Left forelimb (tissue), 1 donor: Measurements from ENCODE around the gene TANGO2.

Experiments
- DNase-seq: peaks from one replicate; pipeline ENCODE4 v3.0.0-alpha.2; 2018; ENCODE audit warnings: low spot score

TANGO2 gene

DNA sequence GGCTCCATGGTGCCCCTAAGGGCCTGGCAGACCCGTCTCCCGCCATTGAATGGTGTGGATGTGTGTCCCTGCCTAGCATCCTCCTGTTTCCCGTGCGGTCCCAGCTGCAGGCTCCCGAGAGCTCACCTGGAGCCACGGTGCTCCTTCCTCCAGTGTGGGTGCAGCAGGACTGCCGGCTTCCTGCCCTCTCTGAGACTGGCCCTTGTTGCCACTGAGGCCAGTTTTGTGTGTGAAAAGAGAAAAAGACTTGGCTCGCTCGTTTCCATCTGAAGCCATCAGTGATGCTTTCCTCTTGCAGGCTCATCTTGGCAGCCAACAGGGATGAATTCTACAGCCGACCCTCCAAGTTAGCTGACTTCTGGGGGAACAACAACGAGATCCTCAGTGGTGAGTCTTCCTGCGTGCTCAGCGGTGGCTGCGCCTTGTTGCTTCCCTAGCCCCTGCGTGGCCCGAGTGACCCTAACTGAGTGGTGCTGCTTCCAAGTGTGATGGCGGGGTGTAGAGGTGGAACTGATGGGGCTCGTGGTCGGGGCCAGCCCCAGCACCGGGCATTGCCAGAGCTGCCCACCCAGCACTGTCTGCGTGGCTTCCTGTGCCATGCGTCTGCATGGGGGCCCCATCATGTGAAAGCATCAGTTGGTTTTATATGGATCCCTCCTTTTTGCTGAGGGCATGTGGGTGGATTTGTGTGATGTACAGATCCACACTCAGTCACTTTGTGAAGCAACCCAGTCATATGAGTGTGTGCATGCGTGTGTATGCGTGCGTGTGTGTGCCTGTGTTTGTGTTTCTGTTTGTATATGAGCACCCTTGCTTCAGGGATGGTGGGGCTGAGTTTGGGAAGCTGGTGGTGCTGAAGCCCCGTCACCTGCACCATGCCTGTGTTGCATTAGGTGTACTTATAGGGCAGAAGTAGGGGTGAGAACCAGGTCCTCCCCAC lies 22.4 kb downstream of the TANGO2 start:
- DNase-seq, result no peak

DNA sequence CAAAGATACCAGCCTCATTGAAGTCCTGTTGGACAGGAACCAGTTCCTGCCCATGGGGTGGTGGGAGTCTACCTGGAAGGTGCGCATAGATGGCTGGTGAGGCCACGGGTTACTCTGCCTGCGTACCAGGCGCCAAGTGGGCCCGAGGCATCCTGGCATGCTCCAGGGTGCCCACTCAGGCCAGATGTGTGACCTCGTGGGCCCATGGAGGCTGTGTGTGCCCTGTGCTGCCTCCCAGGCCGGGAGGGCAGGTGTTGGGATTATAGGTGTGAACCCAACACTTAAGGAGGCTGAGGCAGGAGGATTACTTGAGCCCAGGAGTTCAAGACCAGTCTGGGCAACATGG lies 23.1 kb downstream of the TANGO2 start:
- DNase-seq, result no peak

GRCh38 chr22:20044495-20045151 lies 23.7 kb downstream of the TANGO2 start:
- no peak for DNase-seq

GRCh38 chr22:20046730-20047129 lies 25.8 kb downstream of the TANGO2 start:
- no peak for DNase-seq

DNA sequence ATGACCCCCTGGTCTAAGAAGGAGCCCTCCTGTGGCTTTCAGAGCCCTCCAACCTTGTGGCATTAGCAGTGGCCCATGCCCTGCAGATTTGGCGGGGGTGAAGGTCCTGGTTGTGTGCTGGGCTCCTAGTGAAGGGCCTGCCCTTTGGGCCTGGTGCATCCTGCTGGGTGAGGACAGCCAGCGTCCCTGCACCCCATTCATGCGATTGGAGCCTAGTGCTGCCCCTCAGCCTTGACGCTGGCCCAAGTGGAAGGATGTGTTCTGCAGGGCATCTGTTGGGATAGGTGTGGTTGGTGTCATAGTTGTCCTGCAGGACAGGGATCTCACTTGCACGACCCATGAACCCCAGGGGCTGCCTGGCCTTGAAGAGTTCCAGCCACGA lies 31.0 kb downstream of the TANGO2 start:
- no peak for DNase-seq

GRCh38 chr22:20052309-20053259 lies 31.7 kb downstream of the TANGO2 start:
- DNase-seq, result no peak

- no peak for DNase-seq
These were observed 32.6 kb downstream of the TANGO2 start for GRCh38 chr22:20053407-20054033.

DNA sequence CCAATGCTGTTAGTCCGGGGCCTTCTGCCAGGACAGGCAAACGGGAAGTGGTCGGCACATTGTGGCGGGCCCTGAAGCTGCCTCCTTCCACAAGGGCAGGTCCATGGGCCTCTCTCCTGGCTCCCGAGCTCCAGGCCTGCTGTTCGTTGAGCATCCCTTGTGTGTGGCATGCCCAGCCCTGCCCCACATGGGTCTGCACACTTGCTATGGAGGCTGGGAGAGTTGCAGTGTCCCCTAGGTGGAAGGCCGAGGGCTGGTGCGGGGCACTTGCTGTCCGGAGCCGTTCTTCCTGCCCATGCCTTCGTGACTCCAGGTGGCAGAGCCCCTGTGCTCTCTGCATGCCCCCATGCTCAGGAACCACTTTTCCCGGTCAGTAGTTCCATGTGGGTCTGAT lies 33.1 kb downstream of the TANGO2 start:
- DNase-seq, result no peak

GRCh38 chr22:20054485-20054884 lies 33.6 kb downstream of the TANGO2 start:
- DNase-seq, result no peak

- no peak for DNase-seq
These were observed 34.2 kb downstream of the TANGO2 start for GRCh38 chr22:20055144-20055543.

GRCh38 chr22:20055654-20056053 lies 34.7 kb downstream of the TANGO2 start:
- no peak for DNase-seq

DNA sequence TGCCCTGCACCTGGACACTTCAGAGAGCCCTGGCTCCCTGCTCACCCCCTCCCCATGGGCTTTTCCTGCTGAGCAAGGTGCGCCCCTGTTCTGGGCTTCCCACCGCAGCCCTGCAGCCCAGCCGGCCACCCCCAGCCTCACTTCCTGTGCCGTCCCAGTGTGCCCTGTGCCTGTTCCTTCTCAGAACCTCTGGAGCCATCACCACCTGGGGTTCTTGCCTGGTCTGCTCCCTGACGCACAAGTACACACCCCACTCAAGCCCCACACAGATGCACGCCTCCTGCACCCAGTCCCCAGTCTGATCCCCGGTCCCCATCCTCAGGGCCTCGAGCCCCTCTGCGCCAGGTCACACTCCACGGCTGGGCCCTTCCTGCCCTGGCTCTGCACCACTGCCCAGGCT lies 35.3 kb downstream of the TANGO2 start:
- no peak for DNase-seq

DNA sequence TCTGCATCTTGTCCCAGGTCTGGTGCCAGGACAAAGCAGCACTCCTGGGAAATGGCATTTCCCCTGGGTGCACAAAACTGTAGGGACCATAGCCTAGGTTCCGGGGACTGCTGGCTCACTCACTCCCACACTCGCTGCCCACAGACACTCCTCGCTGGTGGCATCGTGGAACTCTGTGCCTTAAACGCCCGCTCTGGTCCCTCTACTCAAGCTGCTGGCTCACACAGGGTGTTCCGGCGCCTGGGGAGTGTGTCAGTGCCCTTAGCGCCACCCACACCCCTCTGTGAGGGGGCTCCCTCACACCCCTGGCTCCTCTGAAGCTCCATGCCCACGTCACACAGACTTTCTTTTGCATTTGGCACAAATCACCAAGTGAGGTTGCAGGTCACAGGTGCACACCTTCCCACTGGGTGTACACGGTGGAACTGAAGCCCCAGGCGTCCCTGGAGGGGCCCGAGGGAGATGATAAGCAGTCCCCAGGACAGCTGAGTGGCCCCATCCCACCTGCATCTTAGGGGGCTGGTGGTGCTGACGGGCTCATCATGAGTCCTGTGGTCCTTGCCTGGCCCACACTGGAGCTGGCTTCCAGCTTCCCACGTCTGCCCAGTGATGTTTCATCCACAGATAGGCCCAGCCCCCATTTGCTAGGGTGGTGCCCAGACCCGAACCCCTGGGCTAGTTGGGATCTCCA lies 35.9 kb downstream of the TANGO2 start:
- DNase-seq, result no peak

DNA sequence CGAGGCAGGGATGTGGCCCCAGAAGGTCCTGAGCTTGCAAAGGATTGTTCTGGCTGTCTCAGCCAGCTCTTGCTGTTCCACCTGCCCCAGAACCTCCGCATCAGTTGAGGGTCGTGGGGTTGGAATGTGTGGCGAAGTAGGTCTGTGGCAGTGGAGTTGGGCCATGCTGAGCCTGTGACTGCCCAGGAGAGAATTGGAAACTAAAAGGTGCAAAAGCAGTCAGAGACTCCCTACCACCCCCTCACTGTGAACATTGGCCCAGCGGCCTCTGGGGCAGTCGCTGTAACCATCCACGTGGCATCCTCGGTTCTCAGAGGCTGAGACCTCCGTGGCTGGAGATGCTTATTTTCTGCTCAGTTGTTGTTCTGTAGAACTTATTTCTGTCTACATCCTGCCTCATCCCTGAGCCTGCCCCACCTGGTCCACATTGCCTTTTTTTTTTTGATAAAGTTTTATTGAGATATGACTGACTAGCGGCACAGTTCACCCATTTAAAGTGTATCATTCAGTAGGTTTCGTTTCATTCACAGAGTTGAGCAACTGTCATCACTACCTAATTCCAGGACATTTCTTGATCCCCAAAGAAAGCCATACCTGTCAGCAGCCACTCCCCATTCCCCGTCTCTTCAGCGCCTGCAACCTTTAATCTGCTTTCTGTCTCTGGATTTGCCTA lies 36.8 kb downstream of the TANGO2 start:
- DNase-seq, result no peak

- DNase-seq, result no peak
These were observed 38.3 kb downstream of the TANGO2 start for GRCh38 chr22:20058989-20059770.

DNA sequence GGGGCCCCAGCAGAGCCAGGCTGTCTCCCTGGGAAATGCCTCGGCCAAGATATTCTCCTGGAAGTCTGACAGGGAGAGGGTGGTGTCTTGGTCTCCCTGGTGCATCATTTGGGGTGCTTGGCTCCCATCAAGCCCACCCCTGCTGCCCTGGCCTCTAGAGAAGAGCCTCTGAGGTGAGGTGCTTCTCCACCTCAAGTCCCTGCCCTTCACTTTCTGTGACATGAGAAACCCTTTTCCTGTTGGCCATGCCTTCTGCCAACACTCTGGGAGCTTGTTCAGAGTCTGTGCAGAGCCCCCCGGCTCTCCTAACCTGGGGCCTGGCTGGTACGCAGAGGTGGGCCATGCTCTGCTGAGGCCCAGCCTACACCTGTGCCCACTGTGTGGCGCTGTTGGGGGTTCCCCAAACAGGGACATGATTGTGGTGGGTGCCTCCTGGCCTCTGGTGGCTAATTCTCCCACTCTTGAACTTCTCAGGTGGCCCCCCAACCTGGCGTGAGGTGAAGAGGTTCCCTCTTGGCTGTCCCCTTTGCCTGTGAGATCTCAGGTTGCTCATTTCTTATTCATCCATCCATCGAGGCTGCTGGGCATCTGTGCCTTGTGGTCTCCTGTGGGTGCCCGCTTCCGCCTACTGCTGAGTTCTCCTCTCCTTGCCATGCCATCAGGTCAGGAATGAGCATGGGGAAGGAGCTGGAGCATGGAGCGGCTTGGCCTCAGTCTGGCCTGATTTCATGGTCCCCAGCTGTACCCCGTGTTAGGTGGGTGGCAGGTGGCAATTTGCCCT lies 40.0 kb downstream of the TANGO2 start:
- DNase-seq, result no peak

DNA sequence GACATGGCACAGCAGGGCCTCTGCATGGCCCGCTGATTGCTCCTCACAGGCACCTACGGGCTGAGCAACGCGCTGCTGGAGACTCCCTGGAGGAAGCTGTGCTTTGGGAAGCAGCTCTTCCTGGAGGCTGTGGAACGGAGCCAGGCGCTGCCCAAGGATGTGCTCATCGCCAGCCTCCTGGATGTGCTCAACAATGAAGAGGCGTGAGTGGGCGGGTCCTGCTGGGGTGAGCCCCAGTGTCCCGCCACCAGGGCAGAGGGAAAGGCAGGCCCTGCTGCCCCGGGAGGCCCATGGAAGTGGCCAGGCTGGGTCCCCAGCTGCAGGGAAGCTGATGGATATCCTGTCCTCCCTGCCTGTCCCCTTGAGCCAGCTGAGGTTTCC lies 40.6 kb downstream of the TANGO2 start:
- no peak for DNase-seq

DNA sequence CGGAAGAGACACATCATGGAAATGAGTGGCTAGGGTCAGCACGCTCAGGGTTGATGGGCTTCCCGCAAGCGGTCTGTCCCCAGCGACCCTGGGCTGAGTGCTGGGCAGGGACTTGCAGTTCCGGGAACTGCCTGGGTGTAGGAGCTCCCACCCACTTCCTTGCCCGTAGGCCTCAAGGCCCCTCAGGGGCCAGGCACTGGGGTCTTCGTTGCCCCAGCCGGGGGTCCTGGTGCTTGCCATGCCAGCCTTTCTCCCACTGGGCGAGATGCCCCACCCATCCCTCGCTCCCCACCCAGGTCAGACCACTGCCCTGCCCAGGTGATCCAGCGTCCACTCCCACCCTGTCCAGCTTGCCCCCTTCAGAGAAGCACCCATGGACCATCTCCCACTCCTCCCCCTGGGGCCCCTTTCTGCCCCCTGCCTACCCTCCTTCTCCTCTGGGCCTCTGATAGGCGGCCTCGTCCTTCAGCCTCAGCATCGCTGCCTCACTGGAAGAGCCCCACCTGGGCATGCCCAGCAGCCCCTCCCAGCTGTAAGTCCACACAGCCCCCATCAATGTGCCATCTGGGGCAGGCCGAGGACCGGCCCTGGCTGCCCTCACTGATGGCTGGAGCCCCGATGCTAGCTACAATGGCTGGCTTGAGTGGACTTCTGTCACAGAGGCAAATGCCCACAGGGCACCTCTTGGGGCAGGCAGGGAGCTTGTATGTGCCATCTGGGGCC lies 41.3 kb downstream of the TANGO2 start:
- DNase-seq, result no peak

- DNase-seq, result no peak
These were observed 41.8 kb downstream of the TANGO2 start for GRCh38 chr22:20062766-20063083.
